HEK293 (cell line): Measurements from ENCODE around the gene ELANE.

Experiments used
- ATF2 ChIP-seq: fragments of 450-650 bp; formaldehyde crosslinking; IDR thresholded peaks from 2 replicates; pipeline ENCODE4 v1.5.1; 2016; ENCODE audit warnings: missing biosample characterization, missing genetic modification characterization, low read depth
- MYNN ChIP-seq: fragments of 450-650 bp; formaldehyde crosslinking; IDR thresholded peaks from 2 replicates; pipeline ENCODE4 v1.5.1; 2016; ENCODE audit warnings: missing biosample characterization, missing genetic modification characterization, borderline replicate concordance
- TCF7L2 ChIP-seq: IDR thresholded peaks from 2 replicates; pipeline ENCODE4 v1.6.1; 2011; ENCODE audit warnings: low read depth, mild to moderate bottlenecking, inconsistent platforms, low read length, moderate library complexity, borderline replicate concordance
- ZBTB7A ChIP-seq: fragments of 450-650 bp; formaldehyde crosslinking; IDR thresholded peaks from 2 replicates; pipeline ENCODE4 v1.5.1; 2016; ENCODE audit warnings: low read depth, missing biosample characterization, missing genetic modification characterization
- ZNF169 ChIP-seq: fragments of 450-650 bp; formaldehyde crosslinking; IDR thresholded peaks from 2 replicates; pipeline ENCODE4 v1.5.1; 2016; ENCODE audit warnings: missing biosample characterization, missing genetic modification characterization
- ZNF202 ChIP-seq: fragments of 450-650 bp; formaldehyde crosslinking; IDR thresholded peaks from 2 replicates; pipeline ENCODE4 v1.5.1; 2016; ENCODE audit warnings: missing biosample characterization, missing genetic modification characterization, borderline replicate concordance
- ZNF324 ChIP-seq: fragments of 450-650 bp; formaldehyde crosslinking; IDR thresholded peaks from 2 replicates; pipeline ENCODE4 v1.5.1; 2016; ENCODE audit warnings: missing biosample characterization, missing genetic modification characterization
- ZNF48 ChIP-seq: fragments of 450-650 bp; formaldehyde crosslinking; IDR thresholded peaks from 2 replicates; pipeline ENCODE4 v1.5.1; 2016; ENCODE audit warnings: missing biosample characterization, missing genetic modification characterization
- ZNF561 ChIP-seq: fragments of 450-650 bp; IDR thresholded peaks from 2 replicates; pipeline ENCODE4 v1.5.1; 2018; ENCODE audit warnings: missing biosample characterization, missing genetic modification characterization, borderline replicate concordance
- ZNF639 ChIP-seq: fragments of 450-650 bp; formaldehyde crosslinking; IDR thresholded peaks from 2 replicates; pipeline ENCODE4 v1.5.1; 2016; ENCODE audit warnings: missing biosample characterization, missing genetic modification characterization
- ZSCAN18 ChIP-seq: fragments of 450-650 bp; formaldehyde crosslinking; IDR thresholded peaks from 2 replicates; pipeline ENCODE4 v1.5.1; 2016; ENCODE audit warnings: missing biosample characterization, missing genetic modification characterization
- TF ChIP-seq, protein P1 (sequence below): fragments of 450-650 bp; formaldehyde crosslinking; IDR thresholded peaks from 2 replicates; pipeline ENCODE4 v1.5.1; 2016; ENCODE audit warnings: missing biosample characterization, missing genetic modification characterization

DNA sequence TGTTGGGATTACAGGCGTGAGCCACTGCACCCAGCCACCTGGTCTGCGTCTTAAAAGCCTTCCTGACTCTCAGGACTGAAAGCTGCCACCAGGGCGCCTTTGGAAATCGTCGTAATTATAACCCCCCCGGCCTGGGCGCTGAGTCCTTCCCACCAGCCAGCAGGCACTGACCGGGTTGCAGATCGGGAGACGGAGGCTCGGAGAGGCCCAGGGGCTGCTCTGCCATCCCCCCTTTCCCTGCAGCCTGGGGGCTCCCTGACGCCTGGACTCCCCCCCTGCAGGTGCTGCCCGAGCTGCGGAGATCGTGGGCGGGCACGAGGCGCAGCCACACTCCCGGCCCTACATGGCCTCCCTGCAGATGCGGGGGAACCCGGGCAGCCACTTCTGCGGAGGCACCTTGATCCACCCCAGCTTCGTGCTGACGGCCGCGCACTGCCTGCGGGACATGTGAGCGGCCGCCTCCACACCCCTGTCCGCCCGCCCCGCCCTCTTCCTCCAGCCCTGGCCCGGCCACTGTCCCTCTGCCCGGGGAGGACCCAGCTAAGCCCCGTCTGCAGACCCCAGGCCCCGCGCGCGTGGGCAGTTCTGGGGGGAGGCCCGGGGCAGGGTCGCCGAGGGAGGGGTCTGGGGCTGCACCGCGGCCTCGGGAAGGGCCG is 8.8 kb upstream of the ELANE start:
- TF ChIP-seq ZNF561 (tag by site-specific recombination) = no peak
- no peak for TF ChIP-seq ZSCAN18 (tag by site-specific recombination)
- TF ChIP-seq TCF7L2 = no peak
- TF ChIP-seq ZNF202 (tag by site-specific recombination) = no peak
- no peak for TF ChIP-seq ZBTB7A (tag by site-specific recombination)
- TF ChIP-seq ZNF48 (tag by site-specific recombination) = no peak
- no peak for TF ChIP-seq MYNN (tag by site-specific recombination)
- TF ChIP-seq ZNF639 (tag by site-specific recombination) = no peak
- TF ChIP-seq, protein P1, sequence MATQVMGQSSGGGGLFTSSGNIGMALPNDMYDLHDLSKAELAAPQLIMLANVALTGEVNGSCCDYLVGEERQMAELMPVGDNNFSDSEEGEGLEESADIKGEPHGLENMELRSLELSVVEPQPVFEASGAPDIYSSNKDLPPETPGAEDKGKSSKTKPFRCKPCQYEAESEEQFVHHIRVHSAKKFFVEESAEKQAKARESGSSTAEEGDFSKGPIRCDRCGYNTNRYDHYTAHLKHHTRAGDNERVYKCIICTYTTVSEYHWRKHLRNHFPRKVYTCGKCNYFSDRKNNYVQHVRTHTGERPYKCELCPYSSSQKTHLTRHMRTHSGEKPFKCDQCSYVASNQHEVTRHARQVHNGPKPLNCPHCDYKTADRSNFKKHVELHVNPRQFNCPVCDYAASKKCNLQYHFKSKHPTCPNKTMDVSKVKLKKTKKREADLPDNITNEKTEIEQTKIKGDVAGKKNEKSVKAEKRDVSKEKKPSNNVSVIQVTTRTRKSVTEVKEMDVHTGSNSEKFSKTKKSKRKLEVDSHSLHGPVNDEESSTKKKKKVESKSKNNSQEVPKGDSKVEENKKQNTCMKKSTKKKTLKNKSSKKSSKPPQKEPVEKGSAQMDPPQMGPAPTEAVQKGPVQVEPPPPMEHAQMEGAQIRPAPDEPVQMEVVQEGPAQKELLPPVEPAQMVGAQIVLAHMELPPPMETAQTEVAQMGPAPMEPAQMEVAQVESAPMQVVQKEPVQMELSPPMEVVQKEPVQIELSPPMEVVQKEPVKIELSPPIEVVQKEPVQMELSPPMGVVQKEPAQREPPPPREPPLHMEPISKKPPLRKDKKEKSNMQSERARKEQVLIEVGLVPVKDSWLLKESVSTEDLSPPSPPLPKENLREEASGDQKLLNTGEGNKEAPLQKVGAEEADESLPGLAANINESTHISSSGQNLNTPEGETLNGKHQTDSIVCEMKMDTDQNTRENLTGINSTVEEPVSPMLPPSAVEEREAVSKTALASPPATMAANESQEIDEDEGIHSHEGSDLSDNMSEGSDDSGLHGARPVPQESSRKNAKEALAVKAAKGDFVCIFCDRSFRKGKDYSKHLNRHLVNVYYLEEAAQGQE = no peak
- TF ChIP-seq ZNF169 (tag by site-specific recombination) = no peak
- no peak for TF ChIP-seq ATF2 (tag by site-specific recombination)
- TF ChIP-seq ZNF324 = no peak
